Astrocyte of the spinal cord (primary cell): ENCODE results near the gene TRMT44.

ENCODE experiments used
- DNase-seq: peaks from one replicate; pipeline ENCODE4 v3.0.0; 2011; ENCODE audit warnings: low read depth, low spot score
- H3K4me3 ChIP-seq: 2 replicates; pipeline ENCODE4 v1.5.1; 2011; ENCODE audit warnings: low read depth, mild to moderate bottlenecking, low read length, moderate library complexity
- in situ Hi-C: cut with HindIII; loops from 2 replicates; pipeline ENCODE4 v1.10.0; 2017; ENCODE audit warnings: low sequenced_read_pairs
- TF ChIP-seq, protein P1 (sequence below): IDR thresholded peaks from 2 replicates; pipeline ENCODE4 v1.5.1; 2012; ENCODE audit warnings: low read depth, mild to moderate bottlenecking, low read length, inconsistent platforms

The TRMT44 gene

DNA sequence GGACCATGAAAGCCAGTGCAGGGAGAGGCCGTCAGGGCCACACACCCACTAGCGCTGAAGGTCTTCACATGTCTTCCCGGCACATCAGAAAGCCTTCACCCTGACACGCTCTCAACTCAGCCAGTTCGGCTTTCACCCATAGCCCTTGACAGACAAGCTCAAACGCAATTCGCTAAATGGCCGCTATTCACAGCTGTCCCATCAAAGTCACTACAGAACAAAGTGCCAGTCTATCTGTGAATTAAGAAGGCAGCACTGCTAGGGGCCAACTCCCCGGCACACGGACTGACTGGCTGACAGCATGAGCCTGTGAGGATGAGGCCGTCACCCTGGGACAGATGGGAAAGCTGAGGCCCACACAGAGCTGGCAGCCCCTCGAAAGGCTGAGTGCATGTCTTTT, 45.8 kb upstream of the TRMT44 start:
- TF ChIP-seq, protein P1, sequence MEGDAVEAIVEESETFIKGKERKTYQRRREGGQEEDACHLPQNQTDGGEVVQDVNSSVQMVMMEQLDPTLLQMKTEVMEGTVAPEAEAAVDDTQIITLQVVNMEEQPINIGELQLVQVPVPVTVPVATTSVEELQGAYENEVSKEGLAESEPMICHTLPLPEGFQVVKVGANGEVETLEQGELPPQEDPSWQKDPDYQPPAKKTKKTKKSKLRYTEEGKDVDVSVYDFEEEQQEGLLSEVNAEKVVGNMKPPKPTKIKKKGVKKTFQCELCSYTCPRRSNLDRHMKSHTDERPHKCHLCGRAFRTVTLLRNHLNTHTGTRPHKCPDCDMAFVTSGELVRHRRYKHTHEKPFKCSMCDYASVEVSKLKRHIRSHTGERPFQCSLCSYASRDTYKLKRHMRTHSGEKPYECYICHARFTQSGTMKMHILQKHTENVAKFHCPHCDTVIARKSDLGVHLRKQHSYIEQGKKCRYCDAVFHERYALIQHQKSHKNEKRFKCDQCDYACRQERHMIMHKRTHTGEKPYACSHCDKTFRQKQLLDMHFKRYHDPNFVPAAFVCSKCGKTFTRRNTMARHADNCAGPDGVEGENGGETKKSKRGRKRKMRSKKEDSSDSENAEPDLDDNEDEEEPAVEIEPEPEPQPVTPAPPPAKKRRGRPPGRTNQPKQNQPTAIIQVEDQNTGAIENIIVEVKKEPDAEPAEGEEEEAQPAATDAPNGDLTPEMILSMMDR: no peak
- DNase-seq: no peak
- in situ Hi-C loops: no loop called here
- H3K4me3 ChIP-seq: no peak overlapping the region

DNA sequence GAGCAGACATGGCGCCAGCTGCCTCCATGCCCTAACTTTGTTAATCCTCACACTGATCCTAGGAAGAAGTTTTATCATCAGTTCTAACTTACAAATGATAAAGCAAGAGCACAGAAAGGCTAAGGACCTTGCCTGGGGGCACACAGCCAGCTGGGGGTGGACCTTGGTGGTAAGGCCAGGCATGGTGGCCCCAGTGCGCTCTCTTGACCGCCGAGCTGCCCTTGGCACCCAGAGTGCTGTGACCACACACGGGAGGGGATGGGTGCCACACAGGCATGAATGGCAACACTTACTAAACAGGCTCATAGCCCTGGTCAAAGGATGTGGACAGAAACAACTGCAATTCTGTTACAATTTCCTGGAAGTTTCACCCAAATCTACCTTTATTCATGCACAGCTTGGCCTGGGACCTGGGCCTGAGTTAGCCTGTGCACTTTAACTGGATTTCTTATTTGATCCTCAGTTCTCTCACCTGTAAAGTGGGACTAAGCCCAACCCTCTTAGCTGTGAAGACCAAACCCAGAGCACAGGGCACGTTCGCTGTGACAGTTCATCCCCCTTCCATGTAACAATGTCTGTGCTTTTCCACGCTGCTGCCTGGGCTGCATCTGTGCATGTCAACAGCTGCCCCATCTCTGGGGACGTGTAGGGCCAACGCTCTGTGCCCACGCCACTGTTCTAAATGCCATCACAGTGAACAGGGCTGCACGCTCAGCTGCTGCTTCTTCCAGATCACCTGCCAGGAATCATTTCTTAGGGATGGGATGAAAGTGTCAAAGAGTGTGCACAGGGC, 44.9 kb upstream of the TRMT44 start:
- in situ Hi-C loops: no loop called here
- H3K4me3 ChIP-seq: no peak overlapping the region
- TF ChIP-seq, protein P1: no peak
- no peak for DNase-seq

DNA sequence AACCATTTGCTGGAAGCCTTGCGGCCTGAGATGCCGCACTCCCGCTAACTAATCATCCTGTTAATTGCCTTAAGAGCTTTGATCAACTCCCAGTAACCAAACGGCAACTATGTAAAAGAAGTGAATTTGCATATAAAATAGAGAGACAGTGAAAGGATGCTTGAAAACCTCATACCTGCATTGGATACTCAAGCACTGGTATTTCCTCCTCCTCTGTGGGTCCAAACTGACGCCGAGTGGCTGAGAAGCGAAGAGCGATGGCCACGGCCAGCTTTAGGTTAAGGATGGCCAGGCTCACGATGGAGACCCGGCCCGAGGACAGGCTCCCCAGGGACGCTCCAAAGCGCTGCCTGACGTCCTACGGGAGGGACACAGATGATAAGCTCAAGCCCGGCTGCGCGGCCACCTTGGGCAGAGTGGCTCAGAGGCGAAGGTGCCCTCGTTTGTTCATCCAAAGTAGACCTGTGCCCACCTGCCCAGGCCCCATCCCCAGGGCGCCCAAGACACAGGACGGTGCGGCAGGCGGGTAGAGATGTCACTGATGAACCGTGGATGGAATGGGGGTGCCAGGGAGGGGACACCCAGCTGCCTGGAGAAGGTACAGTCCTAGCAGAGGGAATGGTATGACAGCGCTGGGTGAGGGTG, 43.7 kb upstream of the TRMT44 start:
- no peak overlapping the region for H3K4me3 ChIP-seq
- in situ Hi-C loops: no loop called here
- TF ChIP-seq, protein P1: no peak
- DNase-seq: no peak

DNA sequence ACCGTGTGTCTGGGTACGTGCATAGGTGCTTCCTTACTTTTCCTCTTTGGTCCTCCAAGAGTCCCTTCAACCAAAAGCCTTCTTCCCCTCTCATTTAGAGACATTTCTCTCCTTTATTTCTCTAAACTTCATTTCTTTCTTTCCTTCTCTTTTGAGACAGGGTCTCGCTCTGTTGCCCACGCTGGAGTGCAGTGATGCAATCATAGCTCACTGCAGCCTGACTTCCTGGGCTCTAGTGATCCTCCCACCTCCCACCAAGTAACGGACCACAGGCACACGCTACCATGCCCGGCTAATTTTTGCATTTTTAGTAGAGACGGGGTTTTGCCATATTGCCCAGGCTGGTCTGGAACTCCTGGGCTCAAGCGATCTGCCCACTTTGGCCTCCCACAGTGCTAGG, 42.2 kb upstream of the TRMT44 start:
- TF ChIP-seq, protein P1: no peak
- in situ Hi-C loops: no loop called here
- H3K4me3 ChIP-seq: no peak overlapping the region
- no peak for DNase-seq

DNA sequence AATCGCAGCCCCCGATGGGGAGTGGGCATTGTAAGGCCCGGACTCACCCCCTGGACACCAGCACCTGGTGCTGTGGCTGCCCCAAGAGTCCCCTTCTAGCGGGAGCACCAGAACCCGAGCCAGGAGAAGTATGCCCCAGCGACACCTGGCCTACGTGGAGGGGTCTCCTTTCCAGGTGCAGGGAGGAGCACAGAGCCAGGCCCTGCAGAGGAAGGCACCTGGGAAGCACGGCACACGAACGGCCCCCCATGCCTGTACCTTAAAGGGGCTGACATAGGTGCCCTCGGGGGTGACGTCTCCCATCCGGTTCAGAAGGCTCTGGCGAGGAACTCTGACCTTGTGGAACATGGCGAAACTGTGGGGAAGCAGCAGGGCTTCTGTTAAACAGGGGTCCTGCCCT, 41.3 kb upstream of the TRMT44 start:
- no peak for DNase-seq
- H3K4me3 ChIP-seq: no peak overlapping the region
- in situ Hi-C loops: no loop called here
- TF ChIP-seq, protein P1: no peak

DNA sequence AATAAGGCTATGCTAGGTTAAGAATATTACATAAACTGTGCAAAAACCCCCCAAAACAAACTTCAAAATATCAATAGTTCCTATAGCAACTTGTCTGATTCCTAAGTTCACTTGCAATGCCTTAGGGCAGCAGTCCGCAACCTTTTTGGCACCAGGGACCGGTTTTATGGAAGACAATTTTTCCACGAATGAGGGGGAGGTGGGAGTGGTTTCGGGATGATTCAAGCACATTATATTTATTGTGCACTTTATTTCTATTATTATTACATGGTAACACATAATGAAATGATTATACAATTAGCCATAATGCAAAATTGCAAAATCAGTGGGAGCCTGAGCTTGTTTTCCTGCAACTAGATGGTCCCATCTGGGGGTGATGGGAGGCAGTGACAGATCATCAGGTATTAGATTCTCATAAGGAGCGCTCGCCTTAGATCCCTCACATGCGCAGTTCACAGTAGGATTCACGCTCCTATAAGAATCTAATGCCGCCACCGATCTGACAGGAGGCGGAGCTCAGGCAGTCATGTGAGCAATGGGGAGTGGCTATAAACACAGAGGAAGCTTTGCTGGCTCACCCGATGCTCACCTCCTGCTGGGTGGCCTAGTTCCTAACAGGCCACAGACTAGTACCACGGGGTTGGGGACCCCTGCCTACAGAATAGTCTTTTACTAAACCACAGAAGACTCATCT, 39.8 kb upstream of the TRMT44 start:
- in situ Hi-C loops: no loop called here

More for the DNA sequence above, 39.8 kb upstream of the TRMT44 start:
- TF ChIP-seq, protein P1: no peak
- no peak overlapping the region for H3K4me3 ChIP-seq
- DNase-seq: no peak
